HG02970 (cell line): Measurements from ENCODE around the gene GTF3C1.

ENCODE experiments used
- ATAC-seq: cut with Tn5 transposase; IDR thresholded peaks from one replicate; pipeline ENCODE4 v1.9.1; 2021; ENCODE audit warnings: mild to moderate bottlenecking, moderate library complexity, moderate number of reproducible peaks; ENCODE audit not compliant: unreplicated experiment, low FRiP score

Gene GTF3C1

DNA sequence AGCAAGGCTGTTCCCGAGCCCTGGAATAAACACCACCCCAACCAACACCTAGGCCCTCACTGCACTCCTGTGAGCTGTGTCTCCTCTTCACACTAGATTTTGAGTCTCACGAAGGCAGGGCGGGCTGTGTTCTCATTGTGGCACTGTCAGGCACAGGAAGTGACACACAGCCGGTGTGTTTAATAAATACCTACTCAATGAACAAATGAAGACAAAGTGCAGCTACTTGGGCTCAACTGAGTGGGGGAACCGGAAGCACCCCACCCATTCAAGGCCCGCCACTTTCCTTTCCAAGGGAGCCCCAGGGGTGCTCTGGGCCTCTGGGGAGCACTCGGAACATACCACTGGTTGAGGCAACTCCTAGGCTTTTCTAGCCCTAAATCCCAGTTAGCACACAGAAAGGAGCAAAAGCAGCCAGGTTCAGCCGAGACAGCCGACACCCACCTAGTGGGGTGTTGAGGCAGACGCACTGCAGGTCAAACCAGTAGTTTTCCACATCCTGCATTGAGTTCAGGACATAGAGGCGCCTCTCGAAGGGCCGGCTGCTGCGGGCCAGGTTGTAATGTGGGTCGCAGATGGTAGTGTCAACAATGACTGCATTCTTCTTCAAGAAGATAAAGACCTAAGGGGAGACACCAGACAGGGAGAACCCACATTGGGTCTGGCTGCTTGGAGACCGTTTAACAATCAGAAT, 57.7 kb downstream of the GTF3C1 start:
- ATAC-seq = no peak

DNA sequence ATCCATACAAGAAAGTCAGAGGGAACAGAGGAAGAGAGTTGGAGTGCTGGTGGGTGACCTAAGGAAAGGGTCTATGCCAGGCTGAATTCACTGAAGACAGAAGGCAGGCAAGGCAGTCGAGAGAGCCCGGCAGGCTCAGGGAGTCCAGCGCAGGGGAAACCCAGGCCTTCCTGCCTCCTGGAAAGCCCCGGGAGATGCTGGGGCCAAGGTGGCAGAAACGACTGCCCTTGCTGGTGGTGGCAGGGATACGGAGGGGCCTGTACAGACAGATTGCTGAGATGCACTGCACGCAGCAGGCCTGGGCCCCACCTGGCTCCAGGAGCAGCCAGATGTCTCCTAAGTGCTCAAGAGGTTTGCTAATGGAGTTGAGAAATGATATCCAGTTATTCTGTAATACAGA, 59.8 kb downstream of the GTF3C1 start:
- ATAC-seq = no peak

DNA sequence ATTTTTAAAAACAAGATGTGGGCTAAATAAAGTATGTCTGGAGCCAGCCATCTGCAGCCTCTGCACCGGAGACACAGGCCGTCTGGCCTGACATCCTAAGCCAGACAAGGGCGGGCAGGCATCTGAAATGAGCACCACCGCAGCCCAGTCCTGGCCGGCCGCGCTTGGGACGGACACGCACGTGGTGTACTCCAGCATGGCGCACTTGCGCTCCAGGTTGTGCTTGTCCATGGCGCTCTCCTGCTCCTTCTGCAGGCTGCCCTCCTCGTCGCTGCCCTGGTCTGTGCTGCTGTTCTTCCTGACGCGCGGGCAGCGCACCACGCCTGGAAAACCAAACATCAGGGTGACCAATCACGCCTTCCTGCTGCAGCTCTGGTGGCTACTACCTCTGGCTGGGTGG, 60.3 kb downstream of the GTF3C1 start:
- no peak for ATAC-seq

DNA sequence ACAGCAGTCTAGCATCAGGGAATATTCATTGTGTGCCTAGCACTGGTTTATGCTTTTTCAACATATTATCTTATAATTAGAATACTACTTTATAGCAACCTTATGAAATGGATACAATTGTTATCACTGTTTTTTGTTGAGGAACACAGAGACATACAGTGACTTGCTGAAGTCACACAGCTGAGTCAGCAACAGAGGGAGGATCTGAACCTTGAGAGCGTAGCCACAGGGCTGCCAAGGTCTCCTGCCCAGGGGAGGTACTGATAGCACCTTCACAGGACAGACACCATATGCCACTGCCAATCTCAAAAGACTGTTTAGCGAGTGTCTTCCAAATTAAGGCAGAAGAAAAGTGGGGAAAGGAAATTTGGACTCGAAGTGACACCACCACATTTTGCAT, 63.0 kb downstream of the GTF3C1 start:
- no peak for ATAC-seq

DNA sequence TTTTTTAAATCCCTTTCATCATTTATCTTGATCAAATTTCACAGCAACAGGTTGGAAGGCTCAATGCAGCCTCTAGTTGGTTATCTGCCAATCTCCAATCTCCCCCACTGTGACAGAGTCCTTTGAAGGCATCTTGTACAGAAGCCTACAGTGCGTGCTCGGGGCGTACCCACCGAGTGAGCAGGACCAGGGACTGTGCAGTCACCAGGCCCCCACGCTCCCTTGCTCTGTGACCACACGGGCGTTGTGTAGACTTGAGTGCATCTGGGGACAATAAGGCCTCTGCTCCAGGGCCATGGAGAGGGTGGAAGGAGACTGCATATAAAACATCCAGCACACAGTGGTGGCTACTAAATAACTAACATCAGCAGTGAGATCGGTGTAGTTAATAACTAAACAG, 63.4 kb downstream of the GTF3C1 start:
- ATAC-seq = no peak

DNA sequence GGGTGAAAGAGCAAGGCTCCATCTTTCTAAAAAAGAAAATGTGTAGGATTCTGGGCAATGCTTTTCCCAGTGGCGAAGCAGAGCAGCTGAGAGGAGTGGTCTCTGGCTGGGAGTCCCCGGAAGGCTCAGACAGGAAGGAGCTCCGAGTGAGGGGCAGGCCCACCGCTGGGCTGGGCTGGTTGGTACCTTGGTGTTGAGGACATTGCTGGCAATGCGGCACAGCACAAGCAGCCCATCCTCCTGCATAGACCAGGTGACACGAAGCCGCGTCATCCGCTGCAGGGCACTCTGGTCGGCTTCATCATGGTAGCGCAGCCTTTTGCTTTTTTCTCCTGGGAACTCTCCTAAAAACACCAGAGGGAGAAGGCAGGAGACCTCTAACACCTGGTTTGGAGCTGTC, 63.9 kb downstream of the GTF3C1 start:
- ATAC-seq = no peak

DNA sequence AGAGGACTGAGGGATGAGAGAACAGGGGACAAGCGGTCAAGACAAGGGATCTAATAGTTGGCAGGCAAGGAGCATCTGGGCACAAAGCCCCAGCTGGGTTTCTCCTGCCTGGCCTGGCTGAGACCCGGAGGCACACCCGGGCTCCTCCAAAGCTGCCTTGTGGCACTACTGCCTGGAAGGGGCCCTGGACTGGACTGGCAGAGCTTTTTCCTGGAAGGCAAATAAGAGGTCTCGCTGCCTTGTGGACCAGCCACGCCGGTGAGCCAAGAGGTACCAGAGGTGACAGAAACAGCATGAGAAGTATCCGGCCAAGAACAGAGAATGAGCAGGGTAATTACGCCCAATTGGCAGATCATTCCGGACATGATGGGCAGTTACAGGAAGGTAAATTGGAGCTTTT, 64.6 kb downstream of the GTF3C1 start:
- no peak for ATAC-seq

DNA sequence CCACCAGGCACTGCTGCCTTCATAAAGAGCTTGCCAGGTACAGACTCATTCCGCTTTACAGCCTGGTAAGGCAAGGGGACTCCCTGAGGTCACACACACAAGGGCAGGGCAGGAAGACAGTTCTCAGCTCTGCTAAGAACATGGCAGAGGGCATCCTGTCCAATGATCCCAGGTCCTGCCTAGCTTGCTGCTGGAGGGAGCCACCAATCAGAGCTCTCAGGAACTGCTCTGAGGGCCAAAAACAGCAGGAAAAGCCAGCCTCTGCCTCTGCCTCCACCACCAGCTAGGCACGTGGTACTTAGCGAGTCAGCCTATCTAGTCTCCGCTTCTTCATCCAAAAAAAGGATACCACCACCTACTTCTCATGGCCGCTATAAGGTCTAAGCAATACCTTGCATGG, 66.1 kb downstream of the GTF3C1 start:
- ATAC-seq = no peak

DNA sequence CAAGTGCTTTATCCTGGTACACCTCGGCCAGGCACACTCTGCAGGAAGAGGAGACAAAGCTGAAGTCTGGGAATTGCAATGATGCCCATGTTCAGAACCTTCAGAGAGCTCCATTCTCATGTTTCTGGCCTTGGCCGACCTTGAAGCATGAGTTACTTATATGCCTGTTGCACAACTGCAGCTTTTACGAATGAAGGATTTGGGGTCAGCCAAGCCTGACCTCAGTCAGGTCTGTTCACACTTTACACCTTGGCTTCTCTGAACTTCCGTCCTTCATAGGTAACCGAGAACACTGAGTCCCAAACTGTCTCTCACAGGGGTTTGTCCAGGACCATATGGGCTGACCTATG, 66.7 kb downstream of the GTF3C1 start:
- no peak for ATAC-seq

DNA sequence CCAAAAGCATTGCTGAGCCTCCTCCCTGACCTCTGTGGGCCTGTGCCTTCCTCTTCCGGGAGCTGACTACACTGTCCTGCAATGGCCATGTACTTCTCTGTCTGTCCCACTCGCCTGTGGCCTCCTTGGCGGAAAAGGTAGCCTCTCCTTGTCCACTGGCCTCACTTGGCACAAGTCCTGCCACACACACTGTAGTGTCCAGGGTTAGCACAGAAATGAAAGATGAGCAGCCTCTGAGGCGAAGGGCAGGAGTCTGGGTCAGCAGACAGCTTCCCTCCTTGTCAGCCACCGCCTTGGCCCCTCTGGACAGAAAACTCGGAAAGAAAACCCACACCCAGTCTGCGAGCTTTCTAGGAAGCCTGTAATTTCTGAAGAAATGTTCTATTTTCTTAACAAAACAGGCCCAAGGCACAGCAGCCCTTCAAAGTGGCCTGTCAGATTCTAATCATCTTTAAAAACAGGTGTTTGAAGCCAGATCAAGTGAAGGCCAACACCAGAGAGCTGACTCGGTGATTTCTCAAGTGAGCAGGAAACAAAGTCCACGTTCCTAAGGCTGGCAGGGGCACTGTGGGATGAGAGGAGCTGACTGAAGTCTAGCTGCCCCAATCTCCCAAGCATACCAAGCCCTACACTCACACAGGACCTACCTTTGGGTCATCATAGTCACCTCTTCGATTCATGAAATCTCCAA, 67.2 kb downstream of the GTF3C1 start:
- ATAC-seq = no peak

DNA sequence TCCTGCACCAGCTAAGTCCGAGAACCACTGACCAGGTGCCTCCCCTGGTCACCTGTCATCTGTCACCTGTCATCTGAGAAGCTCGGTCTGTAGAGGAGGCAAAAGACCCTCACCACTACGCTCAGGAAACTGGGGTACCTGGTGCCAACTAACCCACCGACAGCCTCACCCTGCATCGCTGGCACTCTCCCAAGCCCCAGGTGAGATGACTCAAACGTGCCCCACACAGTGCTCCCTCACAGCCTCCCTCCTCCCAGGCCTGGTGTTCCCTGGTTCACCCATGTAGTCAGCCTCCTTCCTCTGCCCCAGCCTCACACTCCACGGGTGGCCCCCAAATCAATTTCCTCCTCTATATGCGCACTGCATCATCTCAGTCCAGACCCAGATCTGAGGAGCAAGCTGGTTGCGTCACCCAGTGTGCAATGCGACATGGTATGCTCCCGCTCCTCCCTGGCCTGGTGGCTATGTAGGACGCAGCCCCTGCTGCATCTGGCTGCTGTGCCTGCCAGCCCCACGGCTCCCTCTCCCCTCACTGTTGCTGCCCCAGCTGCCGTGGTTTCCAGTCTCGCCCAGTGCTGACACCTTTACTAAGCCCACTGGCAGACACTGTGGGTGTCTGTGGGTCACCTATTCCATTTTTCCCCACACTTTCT, 68.3 kb downstream of the GTF3C1 start:
- no peak for ATAC-seq

DNA sequence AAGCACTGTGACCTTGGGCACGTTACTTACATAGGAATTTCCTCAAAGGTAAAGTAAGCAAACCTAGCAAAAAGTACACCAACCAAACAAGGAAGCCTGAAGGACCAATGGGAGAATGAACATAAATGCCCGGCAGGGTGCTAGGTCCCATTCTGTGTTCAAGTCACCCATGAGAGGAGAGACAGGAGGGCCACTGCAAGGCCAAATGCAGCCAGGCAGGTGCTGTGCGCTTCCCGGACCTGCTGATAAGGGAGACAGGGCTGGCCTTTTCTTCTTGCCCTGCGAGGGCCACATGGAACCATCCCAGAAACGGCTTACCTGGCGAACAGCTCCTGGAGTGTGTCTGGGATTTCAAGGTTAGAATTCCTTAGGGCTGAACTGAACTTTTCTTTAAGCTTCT, 69.0 kb downstream of the GTF3C1 start:
- ATAC-seq = no peak

DNA sequence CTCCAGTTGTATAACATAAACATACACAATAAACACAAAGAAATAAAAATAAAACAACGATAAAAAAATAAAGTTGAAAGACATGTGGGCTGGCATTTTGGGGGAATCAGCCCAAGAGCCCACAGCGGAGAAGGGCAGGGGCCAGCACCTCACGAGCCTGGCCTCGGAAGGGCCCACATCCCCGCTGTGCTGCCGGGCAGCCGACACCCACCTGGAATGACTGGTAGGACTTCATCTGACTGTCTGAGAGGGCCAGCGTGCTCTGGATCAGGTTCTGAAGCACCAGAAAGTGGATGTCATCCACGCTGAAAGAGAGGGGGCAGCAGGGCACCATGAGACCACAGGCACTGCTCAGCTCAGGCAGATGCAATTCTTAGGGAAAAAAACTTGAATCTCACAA, 73.5 kb downstream of the GTF3C1 start:
- ATAC-seq = no peak

DNA sequence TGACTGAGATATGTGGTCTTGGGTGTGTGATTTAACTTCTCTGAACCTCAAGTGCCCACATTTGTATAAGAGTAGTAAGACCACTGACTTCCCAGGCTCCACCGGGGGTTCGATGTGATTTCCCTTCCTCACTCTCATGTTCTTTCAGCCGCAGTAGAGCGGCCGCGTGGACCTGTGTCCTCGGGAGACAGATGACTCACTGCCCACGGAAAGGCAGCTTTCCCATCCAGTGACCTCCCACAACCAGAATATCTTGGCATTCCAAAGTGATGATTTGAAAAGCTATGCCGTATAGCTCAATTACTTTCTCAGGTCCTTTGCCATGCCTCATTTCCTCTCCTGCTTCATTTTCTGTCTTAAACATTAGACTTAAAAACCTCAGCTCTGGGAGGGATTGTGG, 74.2 kb downstream of the GTF3C1 start:
- no peak for ATAC-seq

DNA sequence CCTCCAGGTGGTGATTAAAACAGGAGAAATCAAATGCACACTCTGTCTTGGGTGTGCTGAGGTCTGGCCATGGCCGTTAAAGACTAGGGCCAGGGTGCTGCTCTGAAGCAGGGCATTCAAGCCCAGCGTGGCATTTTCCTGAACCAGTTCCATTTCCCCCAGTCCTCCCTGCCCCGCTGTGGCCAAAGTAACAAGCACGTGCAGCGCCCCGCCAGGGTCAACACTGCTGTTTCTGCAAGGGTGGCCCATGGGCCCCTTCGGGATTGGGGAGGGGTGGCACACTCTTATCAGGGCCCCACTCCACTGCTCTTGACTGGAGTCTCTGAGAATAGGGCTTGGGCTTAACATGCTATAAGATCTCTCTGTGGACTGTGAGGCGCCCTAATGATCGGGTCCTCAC, 74.8 kb downstream of the GTF3C1 start:
- ATAC-seq = no peak

DNA sequence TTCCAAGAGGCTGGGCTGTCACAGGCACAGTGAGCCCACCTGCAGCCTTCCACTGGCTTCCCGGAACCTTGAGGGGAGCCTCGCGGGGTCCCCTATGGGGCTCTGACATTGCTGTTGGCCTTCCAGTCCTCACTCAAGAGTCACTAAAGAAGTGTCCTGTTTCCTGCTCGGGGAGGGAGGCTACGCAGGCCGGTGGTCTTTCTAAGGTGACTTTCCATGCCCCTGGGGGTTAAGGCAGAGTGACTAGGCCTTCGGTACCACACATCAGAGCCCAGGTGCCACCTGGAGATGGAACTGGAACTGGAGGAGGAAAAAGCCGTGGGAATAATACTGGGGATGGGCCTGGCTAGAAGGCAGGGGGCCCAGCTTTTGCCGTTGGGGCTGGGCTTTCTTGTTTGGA, 75.7 kb downstream of the GTF3C1 start:
- ATAC-seq = no peak

DNA sequence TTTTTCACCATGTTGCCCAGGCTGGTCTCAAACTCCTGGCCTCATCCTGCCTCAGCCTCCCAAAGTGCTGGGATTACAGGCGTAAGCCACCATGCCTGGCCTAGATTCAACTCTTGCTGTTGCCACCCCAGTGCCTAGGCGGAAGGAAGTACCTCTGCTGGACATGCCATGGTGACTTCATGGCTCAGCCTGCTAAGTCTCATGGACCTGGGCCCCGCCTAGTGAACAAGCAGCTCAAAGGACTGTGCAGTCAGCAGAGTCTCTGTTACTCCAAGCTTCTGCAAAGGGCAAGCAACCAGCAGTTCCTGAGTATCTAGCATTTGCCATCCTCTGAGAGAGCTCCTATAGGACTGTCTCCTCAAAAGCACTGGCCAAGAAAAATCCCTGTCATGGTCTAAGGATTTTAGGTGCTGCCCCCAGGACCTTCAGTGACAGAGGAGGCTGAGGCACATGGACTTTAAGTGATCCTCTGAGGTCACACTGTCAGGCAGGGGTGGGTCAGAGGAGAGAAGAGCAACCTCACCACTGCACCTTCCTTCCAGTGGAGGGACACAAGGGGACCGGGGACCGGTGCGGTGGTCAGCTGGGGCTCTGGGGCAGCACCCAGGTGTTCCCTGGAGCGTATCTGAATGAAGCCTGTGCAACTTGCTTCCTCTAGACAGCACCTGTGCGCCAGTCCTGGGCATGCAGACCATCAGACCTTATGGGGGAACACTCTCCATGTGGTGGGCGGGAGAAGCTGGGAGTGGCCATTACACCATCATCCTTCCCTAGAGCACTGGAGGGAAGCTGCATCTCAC, 76.4 kb downstream of the GTF3C1 start:
- no peak for ATAC-seq

DNA sequence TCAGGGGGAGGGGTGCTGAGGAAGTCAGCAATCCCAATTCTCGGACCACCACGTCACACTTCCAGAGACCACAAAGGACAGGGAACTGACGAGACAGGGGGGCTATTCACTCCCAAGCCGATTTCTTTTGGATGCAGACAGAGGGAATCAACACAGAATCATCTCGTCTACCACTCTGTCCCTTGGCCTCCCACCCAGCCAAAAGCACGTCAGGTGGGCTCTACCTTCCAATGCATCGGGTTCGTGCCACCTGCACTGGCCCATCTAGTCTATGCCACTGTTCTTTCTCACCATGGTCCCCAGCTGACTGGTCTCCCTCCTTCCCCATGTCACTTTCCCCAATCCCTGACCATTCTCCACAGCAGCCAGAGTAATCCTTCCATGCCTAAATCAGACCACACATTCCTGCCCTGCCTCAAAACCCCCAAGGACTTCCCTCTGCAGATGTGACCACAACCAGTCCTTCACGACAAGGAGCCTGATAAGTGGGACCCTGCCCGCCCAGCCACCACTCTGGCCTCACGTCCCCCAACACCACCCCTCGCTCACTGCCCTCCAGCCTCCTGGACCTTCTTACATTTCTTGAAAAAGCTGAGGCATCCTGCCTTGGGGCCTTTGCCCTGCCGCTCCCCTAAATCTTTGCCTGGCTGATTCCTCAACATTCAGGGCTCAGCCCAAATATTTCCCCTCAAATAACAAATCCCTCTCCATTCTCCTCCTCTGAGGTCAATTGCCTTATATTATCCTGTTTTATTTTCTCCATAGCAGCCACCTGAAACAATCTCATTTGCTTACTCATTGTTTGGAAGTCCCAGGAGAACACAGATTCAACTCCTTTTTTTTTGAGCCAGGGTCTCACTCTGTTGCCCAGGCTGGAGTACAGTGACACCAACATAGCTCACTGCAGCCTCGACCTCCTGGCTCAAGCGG, 77.4 kb downstream of the GTF3C1 start:
- no peak for ATAC-seq

DNA sequence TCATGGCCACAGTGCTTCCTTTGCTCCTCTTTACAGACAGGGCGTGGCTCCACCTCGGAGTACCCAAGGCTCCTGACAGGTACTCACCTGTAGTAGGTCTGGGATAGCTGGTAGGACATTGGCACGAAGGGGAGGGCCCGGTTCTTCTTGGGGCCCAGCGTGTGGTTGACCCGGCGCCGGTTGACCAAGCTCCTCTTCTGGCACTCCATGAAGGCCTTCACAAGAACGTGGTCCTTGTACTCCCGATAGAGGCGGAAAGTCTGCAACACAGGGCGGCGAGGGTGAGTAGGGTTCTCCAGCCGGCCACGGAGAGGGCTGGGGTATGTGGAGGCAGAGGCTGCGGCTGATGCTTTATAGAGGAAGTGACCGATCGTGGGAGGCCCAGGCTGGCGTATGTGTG, 78.1 kb downstream of the GTF3C1 start:
- ATAC-seq = no peak
